ENCODE data around the gene VWF. TPM values are rescaled to one million over a fixed set of nuclear protein-coding genes. Genes with fewer than 3 reads are reported as not detected.
A peak's percentile ranks its signal among the peaks of the same experiment; 100 is the strongest.

Gene VWF
- total RNA-seq, 4 donors from 2014 or later: 34.3 to 107 (median 50.3) TPM

GRCh38 chr12:5988659-5989116, 135.8 kb downstream of the VWF start:
- intact Hi-C loops (cut with DNase I; ENCODE audit: low total_unique reads): loop anchor here (5.0 to 10.0 kb wide), 2 partner anchors 54 to 296 kb away; no protein-coding TSS in a partner anchor
- TF ChIP-seq, protein P1, sequence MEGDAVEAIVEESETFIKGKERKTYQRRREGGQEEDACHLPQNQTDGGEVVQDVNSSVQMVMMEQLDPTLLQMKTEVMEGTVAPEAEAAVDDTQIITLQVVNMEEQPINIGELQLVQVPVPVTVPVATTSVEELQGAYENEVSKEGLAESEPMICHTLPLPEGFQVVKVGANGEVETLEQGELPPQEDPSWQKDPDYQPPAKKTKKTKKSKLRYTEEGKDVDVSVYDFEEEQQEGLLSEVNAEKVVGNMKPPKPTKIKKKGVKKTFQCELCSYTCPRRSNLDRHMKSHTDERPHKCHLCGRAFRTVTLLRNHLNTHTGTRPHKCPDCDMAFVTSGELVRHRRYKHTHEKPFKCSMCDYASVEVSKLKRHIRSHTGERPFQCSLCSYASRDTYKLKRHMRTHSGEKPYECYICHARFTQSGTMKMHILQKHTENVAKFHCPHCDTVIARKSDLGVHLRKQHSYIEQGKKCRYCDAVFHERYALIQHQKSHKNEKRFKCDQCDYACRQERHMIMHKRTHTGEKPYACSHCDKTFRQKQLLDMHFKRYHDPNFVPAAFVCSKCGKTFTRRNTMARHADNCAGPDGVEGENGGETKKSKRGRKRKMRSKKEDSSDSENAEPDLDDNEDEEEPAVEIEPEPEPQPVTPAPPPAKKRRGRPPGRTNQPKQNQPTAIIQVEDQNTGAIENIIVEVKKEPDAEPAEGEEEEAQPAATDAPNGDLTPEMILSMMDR (IDR thresholded peaks at IDR 0.05): peak in 1 of 3 donors; percentile 7
- TF ChIP-seq POLR2A (IDR thresholded peaks at IDR 0.05): no peak
- no peak overlapping the region for H3K4me3 ChIP-seq (ENCODE audit: low read depth, poor library complexity, severe bottlenecking)
- 4 to 8% methylated on average over 10 of the region's 10 CpGs for WGBS, 2 donors
- DNase-seq (ENCODE audit: low spot score in 2 of 2): peak; percentile 56 to 93

GRCh38 chr12:5988088-5988487, 136.4 kb downstream of the VWF start:
- intact Hi-C loops (cut with DNase I; ENCODE audit: low total_unique reads): loop anchor here (5.0 to 10.0 kb wide), 2 partner anchors 54 to 297 kb away; no protein-coding TSS in a partner anchor
- TF ChIP-seq POLR2A (IDR thresholded peaks at IDR 0.05): no peak
- TF ChIP-seq, protein P1 (IDR thresholded peaks at IDR 0.05): no peak
- H3K4me3 ChIP-seq (ENCODE audit: low read depth, poor library complexity, severe bottlenecking): no peak overlapping the region
- DNase-seq (ENCODE audit: low spot score in 2 of 2): no peak
- 63 to 67% methylated on average over 10 of the region's 10 CpGs for WGBS, 2 donors

- no peak for DNase-seq (ENCODE audit: low spot score in 2 of 2)
- TF ChIP-seq, protein P1 (IDR thresholded peaks at IDR 0.05): no peak
- no peak for TF ChIP-seq POLR2A (IDR thresholded peaks at IDR 0.05)
- intact Hi-C loops (cut with DNase I; ENCODE audit: low total_unique reads): loop anchor here (5.0 to 10.0 kb wide), 2 partner anchors 55 to 297 kb away; no protein-coding TSS in a partner anchor
- 87 to 89% methylated on average over 5 of the region's 5 CpGs for WGBS, 2 donors
- no peak overlapping the region for H3K4me3 ChIP-seq (ENCODE audit: low read depth, poor library complexity, severe bottlenecking)
Observed at GRCh38 chr12:5987573-5987972, 136.9 kb downstream of the VWF start.

DNA sequence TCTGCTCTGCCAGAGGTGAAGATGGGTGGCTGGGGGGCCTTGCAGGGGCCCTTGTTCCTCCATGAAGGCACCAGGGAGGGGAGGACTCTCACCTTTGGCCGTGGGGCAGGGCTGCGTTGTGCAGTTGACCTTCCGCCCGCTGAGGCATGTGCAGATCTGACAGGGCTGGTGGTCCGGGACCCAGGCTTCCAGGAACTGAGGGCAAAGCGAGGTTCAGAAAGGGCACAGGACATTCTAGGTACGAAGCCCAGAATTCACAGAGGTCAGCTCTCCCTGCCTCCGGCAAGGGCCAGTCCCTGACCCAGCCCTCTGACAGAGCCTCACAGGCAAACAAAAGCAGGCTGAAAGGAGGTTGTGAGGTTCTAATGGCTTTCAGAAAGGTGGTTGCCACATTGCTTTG, 139.0 kb downstream of the VWF start:
- no peak for DNase-seq (ENCODE audit: low spot score in 2 of 2)
- intact Hi-C loops (cut with DNase I; ENCODE audit: low total_unique reads): loop anchor here (5.0 to 10.0 kb wide), 2 partner anchors 57 to 299 kb away; no protein-coding TSS in a partner anchor
- no peak overlapping the region for H3K4me3 ChIP-seq (ENCODE audit: low read depth, poor library complexity, severe bottlenecking)
- 86 to 87% methylated on average over 8 of the region's 8 CpGs for WGBS, 2 donors
- TF ChIP-seq, protein P1 (IDR thresholded peaks at IDR 0.05): no peak
- no peak for TF ChIP-seq POLR2A (IDR thresholded peaks at IDR 0.05)

DNA sequence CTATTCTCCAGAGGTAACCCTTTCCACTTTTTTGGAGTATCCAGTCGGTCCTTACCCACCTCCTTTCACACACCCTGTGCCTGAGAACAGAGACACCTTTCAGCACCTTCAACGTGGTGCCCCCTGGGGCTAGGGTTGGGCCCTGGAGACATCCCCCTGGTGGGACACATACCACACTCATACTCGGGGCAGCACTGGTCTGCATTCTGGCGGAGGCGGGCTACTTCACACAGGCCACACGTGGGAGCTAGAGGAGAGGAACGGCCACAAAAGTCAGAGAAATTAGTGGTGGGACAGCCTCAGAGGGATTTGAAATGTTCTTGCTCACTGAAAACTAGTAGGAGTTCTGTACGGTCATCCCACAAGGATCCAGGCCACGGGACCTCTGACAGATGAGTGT, 139.6 kb downstream of the VWF start:
- TF ChIP-seq, protein P1 (IDR thresholded peaks at IDR 0.05): no peak
- no peak for TF ChIP-seq POLR2A (IDR thresholded peaks at IDR 0.05)
- no peak overlapping the region for H3K4me3 ChIP-seq (ENCODE audit: low read depth, poor library complexity, severe bottlenecking)
- 63 to 80% methylated on average over 9 of the region's 9 CpGs for WGBS, 2 donors
- intact Hi-C loops (cut with DNase I; ENCODE audit: low total_unique reads): loop anchor here (5.0 to 10.0 kb wide), 2 partner anchors 57 to 300 kb away; no protein-coding TSS in a partner anchor
- DNase-seq (ENCODE audit: low spot score in 2 of 2): no peak

DNA sequence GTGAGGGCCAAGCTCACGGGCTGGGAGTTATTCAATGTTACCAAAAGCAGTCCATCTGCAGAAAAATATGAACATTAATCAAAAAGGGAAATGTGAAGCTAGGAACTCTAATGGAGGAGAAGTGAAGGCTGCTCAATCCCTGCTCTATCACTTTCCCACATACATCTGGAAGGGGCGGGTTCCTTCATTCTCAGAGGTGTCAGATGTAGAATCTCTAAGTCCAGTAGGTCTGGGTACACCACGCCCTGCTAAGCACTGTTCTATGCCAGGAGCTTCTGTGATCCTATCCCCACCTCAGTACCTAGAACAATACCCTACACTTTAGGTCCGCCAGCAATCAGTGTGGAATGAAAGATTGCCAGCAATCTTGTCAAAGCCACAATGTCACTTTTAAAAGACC, 142.4 kb downstream of the VWF start:
- intact Hi-C loops (cut with DNase I; ENCODE audit: low total_unique reads): loop anchor here (10.0 kb wide), 1 partner anchor 303 kb away; no protein-coding TSS in a partner anchor
- TF ChIP-seq, protein P1 (IDR thresholded peaks at IDR 0.05): no peak
- TF ChIP-seq POLR2A (IDR thresholded peaks at IDR 0.05): no peak
- no peak for DNase-seq (ENCODE audit: low spot score in 2 of 2)
- WGBS, 2 donors: 83 to 93% methylated on average over 4 of the region's 4 CpGs
- no peak overlapping the region for H3K4me3 ChIP-seq (ENCODE audit: low read depth, poor library complexity, severe bottlenecking)
